IMR-90 (cell line): ENCODE measurements around the gene TMPRSS13. TPM values are rescaled to one million over a fixed set of nuclear protein-coding genes. Genes with fewer than 3 reads are reported as not detected.

Experiments
- ATAC-seq: fragments of 200-7000 bp; cut with Tn5 transposase; 2 replicates; pipeline ENCODE4 v1.9.1; 2020; ENCODE audit warnings: low read depth, mild to moderate bottlenecking, moderate library complexity
- BruUV-seq: library from RNA; stranded (reverse); fragments of 400-500 nt; replicated peaks from 2 replicates; lab custom pipeline; 2021; lab: Mats Ljungman, UMichigan
- CTCF ChIA-PET: fragments of 300-600 bp; formaldehyde crosslinking; extraction: SDS; loops from one replicate; lab custom pipeline; 2021; ENCODE audit warnings: antibody characterized with exemption; lab: Yijun Ruan, JAX
- POLR2A ChIA-PET: fragments of 300-600 bp; sonication (Branson Sonifier 250); formaldehyde crosslinking; loops from one replicate; lab custom pipeline; 2022; ENCODE audit warnings: antibody characterized with exemption; ENCODE audit not compliant: unreplicated experiment; lab: Charles Lee
- DNase-seq: peaks from one replicate; pipeline ENCODE4 v3.0.0; 2013
- H2AFZ ChIP-seq: replicated peaks from 2 replicates; pipeline ENCODE3; 2013; ENCODE audit warnings: low read length, mild to moderate bottlenecking; ENCODE audit not compliant: poor library complexity
- H2AK5ac ChIP-seq: 2 replicates; pipeline ENCODE4 v1.6.1; 2013; ENCODE audit warnings: low read depth, low read length, inconsistent platforms
- H2AK9ac ChIP-seq: replicated peaks from 2 replicates; pipeline ENCODE3; 2013; ENCODE audit warnings: mild to moderate bottlenecking, low read depth, low read length, moderate library complexity; ENCODE audit not compliant: poor library complexity
- H2BK120ac ChIP-seq: 2 replicates; pipeline ENCODE4 v1.6.1; 2013; ENCODE audit warnings: low read depth, low read length, inconsistent platforms
- H2BK15ac ChIP-seq: 3 replicates; pipeline ENCODE4 v1.6.1; 2013; ENCODE audit warnings: low read depth, low read length, inconsistent platforms
- H2BK20ac ChIP-seq: 2 replicates; pipeline ENCODE4 v1.6.1; 2013; ENCODE audit warnings: low read depth, mild to moderate bottlenecking, inconsistent platforms, low read length, moderate library complexity
- H2BK5ac ChIP-seq: 2 replicates; pipeline ENCODE4 v1.6.1; 2013; ENCODE audit warnings: mild to moderate bottlenecking, low read depth, low read length, inconsistent platforms; ENCODE audit not compliant: poor library complexity, severe bottlenecking
- H3K14ac ChIP-seq: replicated peaks from 2 replicates; pipeline ENCODE4 v1.6.1; 2013; ENCODE audit warnings: low read depth, low read length, inconsistent platforms
- H3K18ac ChIP-seq: 2 replicates; pipeline ENCODE4 v1.6.1; 2013; ENCODE audit warnings: low read depth, low read length, control low read depth
- H3K23ac ChIP-seq: 2 replicates; pipeline ENCODE4 v1.6.1; 2013; ENCODE audit warnings: low read depth, low read length, inconsistent platforms
- H3K27ac ChIP-seq: 2 replicates; pipeline ENCODE4 v1.5.1; 2013; ENCODE audit warnings: mild to moderate bottlenecking, control low read depth, low read length; ENCODE audit not compliant: insufficient read depth
- H3K27me3 ChIP-seq: 2 replicates; pipeline ENCODE4 v1.6.1; 2013; ENCODE audit warnings: low read length; ENCODE audit not compliant: control insufficient read depth, insufficient read depth
- H3K36me3 ChIP-seq: 2 replicates; pipeline ENCODE4 v1.6.1; 2013; ENCODE audit warnings: low read length, mixed read lengths; ENCODE audit not compliant: control insufficient read depth, insufficient read depth
- H3K4ac ChIP-seq: 2 replicates; pipeline ENCODE4 v1.6.1; 2013; ENCODE audit warnings: low read depth, low read length, inconsistent platforms
- H3K4me1 ChIP-seq: 2 replicates; pipeline ENCODE4 v1.6.1; 2013; ENCODE audit warnings: low read length, mixed read lengths; ENCODE audit not compliant: control insufficient read depth, insufficient read depth
- H3K4me2 ChIP-seq: 2 replicates; pipeline ENCODE4 v1.6.1; 2013; ENCODE audit warnings: low read depth, mild to moderate bottlenecking, control low read depth, low read length, moderate library complexity
- H3K4me3 ChIP-seq: 2 replicates; pipeline ENCODE4 v1.5.1; 2013; ENCODE audit warnings: low read depth, mild to moderate bottlenecking, control low read depth, low read length, moderate library complexity; ENCODE audit not compliant: insufficient read depth
- H3K56ac ChIP-seq: 2 replicates; pipeline ENCODE4 v1.6.1; 2013; ENCODE audit warnings: low read length, inconsistent platforms; ENCODE audit not compliant: insufficient read depth; ENCODE audit errors: extremely low read depth
- H3K79me1 ChIP-seq, 2 experiments: 2 replicates each; pipeline ENCODE4 v1.6.1; 2013; ENCODE audit warnings: low read length in 2 of 2, inconsistent platforms in 1 of 2, low read depth in 1 of 2
- H3K9ac ChIP-seq: 2 replicates; pipeline ENCODE4 v1.6.1; 2013; ENCODE audit warnings: low read depth, low read length, control low read depth
- H3K9me1 ChIP-seq: 2 replicates; pipeline ENCODE4 v1.6.1; 2013; ENCODE audit warnings: low read length, inconsistent platforms; ENCODE audit not compliant: insufficient read depth
- H3K9me3 ChIP-seq: 2 replicates; pipeline ENCODE4 v1.6.1; 2013; ENCODE audit warnings: low read length; ENCODE audit not compliant: control insufficient read depth, insufficient read depth
- H4K20me1 ChIP-seq: 2 replicates; pipeline ENCODE4 v1.6.1; 2013; ENCODE audit warnings: low read length, inconsistent platforms; ENCODE audit not compliant: insufficient read depth
- H4K5ac ChIP-seq: 2 replicates; pipeline ENCODE4 v1.6.1; 2013; ENCODE audit warnings: mild to moderate bottlenecking, low read depth, low read length, control low read depth
- H4K8ac ChIP-seq, 2 experiments: 2 replicates each; pipeline ENCODE4 v1.6.1; 2013; ENCODE audit warnings: low read depth in 2 of 2, low read length in 2 of 2, control low read depth in 1 of 2, inconsistent platforms in 1 of 2
- H4K91ac ChIP-seq: 2 replicates; pipeline ENCODE4 v1.6.1; 2013; ENCODE audit warnings: low read depth, low read length, inconsistent platforms; ENCODE audit not compliant: insufficient read depth
- CEBPB ChIP-seq: IDR thresholded peaks from 2 replicates; pipeline ENCODE4 v1.6.1; 2012; ENCODE audit warnings: low read depth, low read length, improper control_type of control experiment
- CHD1 ChIP-seq: IDR thresholded peaks from 2 replicates; pipeline ENCODE4 v1.6.1; 2012; ENCODE audit warnings: low read depth, low read length, improper control_type of control experiment
- FOS ChIP-seq: fragments of 150-350 bp; IDR thresholded peaks from 2 replicates; pipeline ENCODE4 v1.6.1; 2016; ENCODE audit warnings: low read depth, low read length
- MAZ ChIP-seq: IDR thresholded peaks from 2 replicates; pipeline ENCODE4 v1.6.1; 2012; ENCODE audit warnings: low read depth, mild to moderate bottlenecking, low read length, improper control_type of control experiment, moderate library complexity, borderline replicate concordance
- NFE2L2 ChIP-seq: fragments of 150-350 bp; IDR thresholded peaks from 2 replicates; pipeline ENCODE4 v1.6.1; 2016; ENCODE audit warnings: low read depth, mild to moderate bottlenecking, low read length
- POLR2A ChIP-seq: IDR thresholded peaks from 2 replicates; pipeline ENCODE4 v1.6.1; 2012; ENCODE audit warnings: mild to moderate bottlenecking, low read depth, low read length
- RAD21 ChIP-seq: IDR thresholded peaks from 2 replicates; pipeline ENCODE4 v1.6.1; 2012; ENCODE audit warnings: low read length, improper control_type of control experiment
- RFX5 ChIP-seq: IDR thresholded peaks from 2 replicates; pipeline ENCODE4 v1.8.0; 2012; ENCODE audit warnings: low read depth, mild to moderate bottlenecking, low read length, moderate library complexity
- USF2 ChIP-seq: fragments of 150-350 bp; IDR thresholded peaks from 2 replicates; pipeline ENCODE4 v1.6.1; 2017; ENCODE audit warnings: mild to moderate bottlenecking, antibody characterized with exemption, low read length, low read depth
- WGBS, 2 experiments: methylation state at CpG; one replicate each; pipeline versions ENCODE4 v1.1.5 to v1.1.7; 2013; ENCODE audit warnings: missing lambda C conversion rate in 2 of 2; ENCODE audit not compliant: insufficient read length in 1 of 2; ENCODE audit errors: extremely low coverage in 2 of 2; 5-methylcytosine and 5-hydroxymethylcytosine counted together
- dilution Hi-C: fragments of 300-500 bp; cut with HindIII; formaldehyde crosslinking; loops from one replicate; pipeline ENCODE4 v1.14.3; 2018; ENCODE audit warnings: low sequenced_read_pairs; ENCODE audit not compliant: unreplicated experiment
- in situ Hi-C: fragments of 300-500 bp; cut with MboI; formaldehyde crosslinking; loops from 3 replicates; pipeline ENCODE4 v1.14.3; 2019; ENCODE audit warnings: low sequenced_read_pairs, inconsistent platforms, mixed read lengths
- intact Hi-C: fragments of 100-400 bp; cut with micrococcal nuclease; formaldehyde crosslinking; loops from 2 replicates; pipeline ENCODE4 v1.10.0; 2022
- polyA plus RNA-seq, 3 experiments: library from polyadenylated mRNA; depleted of rRNA; stranded (reverse); fragments of >200 nt; gene quantifications; 2 replicates each; pipeline ENCODE4 v1.2.3, GENCODE V29; 2012; ENCODE audit warnings: low replicate concordance in 1 of 3
- total RNA-seq: library from RNA; depleted of rRNA; stranded (reverse); fragments of >200 nt; gene quantifications from 2 replicates; pipeline ENCODE4 v1.2.3, GENCODE V29; 2012
- TF ChIP-seq, protein P1 (sequence below): conservative IDR thresholded peaks from 2 replicates; pipeline ENCODE4 v1.5.1; 2012; ENCODE audit warnings: mild to moderate bottlenecking, low read depth, low read length, improper control_type of control experiment

Gene TMPRSS13
- total and polyA plus RNA-seq, 2 of the 4 experiments (the other 2 are of a cell fraction) = not detected

GRCh38 chr11:117908959-117909610 lies 20.1 kb downstream of the TMPRSS13 start:
- Histone ChIP-seq H3K56ac (no peak overlapping the region), H3K27ac (no peak overlapping the region), H3K18ac (no peak overlapping the region), H4K8ac (no peak overlapping the region), H3K4me1 (no peaks in the 10 kb centered on the region), H3K4ac (no peak overlapping the region), H3K23ac (no peak overlapping the region), H2AK9ac (no peak overlapping the region), H3K79me1 (no peaks in the 10 kb centered on the region), H3K9me1 (no peaks in the 10 kb centered on the region), H3K9me3 (no peaks in the 10 kb centered on the region), H3K14ac (no peak overlapping the region), H2BK5ac (no peak overlapping the region), H2AK5ac (no peak overlapping the region), H2BK120ac (no peak overlapping the region), H2BK20ac (no peak overlapping the region), H3K4me2 (no peak overlapping the region), H4K91ac (no peak overlapping the region), H2BK15ac (no peak overlapping the region), H2AFZ (no peak overlapping the region), H3K9ac (no peak overlapping the region), H3K4me3 (no peak overlapping the region), H3K27me3 (peaks cover 1% of the 10 kb centered on the region), H3K36me3 (no peaks in the 10 kb centered on the region), H4K20me1 (no peaks in the 10 kb centered on the region), H4K5ac (no peak overlapping the region)
- DNase-seq (no peak), ATAC-seq (no peak)
- dilution Hi-C loops (no loop called here), in situ Hi-C loops (no loop called here), intact Hi-C loops (no loop called here)
- ChIA-PET POLR2A (no interaction called here), CTCF (interaction anchor here (1.0 kb wide), 1 partner anchor 101 kb away, joined by 3 read pairs; no protein-coding TSS in a partner anchor)
- 17% methylated on average over 1 of the region's 4 CpGs; no CpG with 5 or more reads in 1 of the 2 experiments for WGBS, 2 experiments
- BruUV-seq = no TSS peak
- TF ChIP-seq USF2 (no peak), CHD1 (no peak), RFX5 (no peak), CEBPB (no peak), MAZ (no peak), FOS (no peak), NFE2L2 (no peak), RAD21 (no peak), POLR2A (no peak)
- TF ChIP-seq, protein P1, sequence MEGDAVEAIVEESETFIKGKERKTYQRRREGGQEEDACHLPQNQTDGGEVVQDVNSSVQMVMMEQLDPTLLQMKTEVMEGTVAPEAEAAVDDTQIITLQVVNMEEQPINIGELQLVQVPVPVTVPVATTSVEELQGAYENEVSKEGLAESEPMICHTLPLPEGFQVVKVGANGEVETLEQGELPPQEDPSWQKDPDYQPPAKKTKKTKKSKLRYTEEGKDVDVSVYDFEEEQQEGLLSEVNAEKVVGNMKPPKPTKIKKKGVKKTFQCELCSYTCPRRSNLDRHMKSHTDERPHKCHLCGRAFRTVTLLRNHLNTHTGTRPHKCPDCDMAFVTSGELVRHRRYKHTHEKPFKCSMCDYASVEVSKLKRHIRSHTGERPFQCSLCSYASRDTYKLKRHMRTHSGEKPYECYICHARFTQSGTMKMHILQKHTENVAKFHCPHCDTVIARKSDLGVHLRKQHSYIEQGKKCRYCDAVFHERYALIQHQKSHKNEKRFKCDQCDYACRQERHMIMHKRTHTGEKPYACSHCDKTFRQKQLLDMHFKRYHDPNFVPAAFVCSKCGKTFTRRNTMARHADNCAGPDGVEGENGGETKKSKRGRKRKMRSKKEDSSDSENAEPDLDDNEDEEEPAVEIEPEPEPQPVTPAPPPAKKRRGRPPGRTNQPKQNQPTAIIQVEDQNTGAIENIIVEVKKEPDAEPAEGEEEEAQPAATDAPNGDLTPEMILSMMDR = no peak
